ENCODE results near the gene B3GALT6.

DNA sequence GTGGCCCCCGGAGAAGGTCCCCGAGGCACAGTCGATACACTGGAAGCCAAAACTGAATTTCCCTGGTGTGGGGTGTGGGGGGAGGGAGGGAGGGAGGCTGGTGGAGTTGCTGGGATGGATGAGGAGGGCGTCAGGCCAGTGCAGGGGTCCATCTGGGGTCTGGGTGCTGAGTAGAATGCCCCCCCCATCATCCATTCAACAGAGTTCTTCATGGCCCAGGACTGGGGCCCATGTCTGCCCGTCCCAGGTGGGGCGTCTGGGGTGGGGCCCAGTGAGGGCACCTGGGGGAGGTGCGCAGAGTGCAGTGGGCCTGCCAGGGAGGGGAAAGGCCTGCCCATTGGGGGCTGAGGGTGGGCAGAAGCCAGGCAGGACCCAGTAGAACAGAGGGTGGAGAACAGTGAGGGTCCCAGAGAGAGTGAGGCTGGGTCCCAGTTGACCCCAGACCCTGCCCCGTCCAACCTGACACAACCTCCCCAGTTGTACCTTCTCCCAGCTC is 27.6 kb upstream of the B3GALT6 start:
- TF ChIP-seq, protein P1, sequence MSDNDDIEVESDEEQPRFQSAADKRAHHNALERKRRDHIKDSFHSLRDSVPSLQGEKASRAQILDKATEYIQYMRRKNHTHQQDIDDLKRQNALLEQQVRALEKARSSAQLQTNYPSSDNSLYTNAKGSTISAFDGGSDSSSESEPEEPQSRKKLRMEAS (IDR thresholded peaks at IDR 0.05), result no peak
- TF ChIP-seq FOXM1 (IDR thresholded peaks at IDR 0.05; ENCODE audit: borderline replicate concordance, low read depth) (no peak), EGR1 (IDR thresholded peaks at IDR 0.05) (no peak), REST (IDR thresholded peaks at IDR 0.05; ENCODE audit: low read depth) (no peak), NFIC (IDR thresholded peaks at IDR 0.05) (no peak)
